Measurements from ENCODE around the gene ICOSLG. TPM values are rescaled to one million over a fixed set of nuclear protein-coding genes. Genes with fewer than 3 reads are reported as not detected.
"Not testable (repeated sequence)": the region's sequence is repeated elsewhere in the genome, so short reads cannot be mapped to it uniquely, and the experiment has no call there.

ICOSLG gene
- polyA plus RNA-seq, 1 experiment = 1.3 TPM

GRCh38 chr21:44202590-44203299 is 38.0 kb downstream of the ICOSLG start:
- CTCF ChIA-PET; H3K27me3 ChIP-seq (ENCODE audit: control insufficient read depth, insufficient read depth, low read length); H3K36me3 ChIP-seq (ENCODE audit: control insufficient read depth, insufficient read depth, low read length); H3K4me3 ChIP-seq (ENCODE audit: low read depth, low read length); DNase-seq (ENCODE audit: low read depth); POLR2A ChIA-PET: not testable (repeated sequence)

DNA sequence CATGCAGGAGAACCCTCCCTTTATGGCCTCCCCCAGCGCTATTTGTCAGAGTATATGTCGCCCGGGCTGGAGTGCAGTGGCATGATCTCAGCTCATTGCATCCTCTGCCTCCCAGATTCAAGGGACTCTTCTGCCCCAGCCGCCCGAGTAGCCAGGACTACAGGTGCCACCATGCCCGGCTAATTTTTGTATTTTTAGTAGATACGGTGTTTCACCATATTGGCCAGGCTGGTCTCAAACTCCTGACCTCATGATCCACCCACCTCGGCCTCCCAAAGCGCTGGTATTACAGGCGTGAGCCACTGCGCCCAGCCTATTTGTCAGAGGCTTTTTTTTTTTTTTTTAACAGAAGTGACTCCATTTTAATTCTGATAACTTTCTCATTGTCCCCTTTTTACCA is 40.7 kb downstream of the ICOSLG start:
- H3K4me3 ChIP-seq (ENCODE audit: low read depth, low read length); H3K27me3 ChIP-seq (ENCODE audit: control insufficient read depth, insufficient read depth, low read length); H3K36me3 ChIP-seq (ENCODE audit: control insufficient read depth, insufficient read depth, low read length); DNase-seq (ENCODE audit: low read depth); POLR2A ChIA-PET: not testable (repeated sequence)
- CTCF ChIA-PET = interaction anchor here (0.7 kb wide), 1 partner anchor 760 kb away, joined by 3 read pairs; no protein-coding TSS in a partner anchor

GRCh38 chr21:44199448-44199847 is 41.3 kb downstream of the ICOSLG start:
- POLR2A ChIA-PET = no interaction called here
- Histone ChIP-seq H3K4me3 (ENCODE audit: low read depth, low read length) (no peak overlapping the region), H3K36me3 (ENCODE audit: control insufficient read depth, insufficient read depth, low read length) (no peaks in the 10 kb centered on the region), H3K27me3 (ENCODE audit: control insufficient read depth, insufficient read depth, low read length) (no peaks in the 10 kb centered on the region)
- TF ChIP-seq, protein P1, sequence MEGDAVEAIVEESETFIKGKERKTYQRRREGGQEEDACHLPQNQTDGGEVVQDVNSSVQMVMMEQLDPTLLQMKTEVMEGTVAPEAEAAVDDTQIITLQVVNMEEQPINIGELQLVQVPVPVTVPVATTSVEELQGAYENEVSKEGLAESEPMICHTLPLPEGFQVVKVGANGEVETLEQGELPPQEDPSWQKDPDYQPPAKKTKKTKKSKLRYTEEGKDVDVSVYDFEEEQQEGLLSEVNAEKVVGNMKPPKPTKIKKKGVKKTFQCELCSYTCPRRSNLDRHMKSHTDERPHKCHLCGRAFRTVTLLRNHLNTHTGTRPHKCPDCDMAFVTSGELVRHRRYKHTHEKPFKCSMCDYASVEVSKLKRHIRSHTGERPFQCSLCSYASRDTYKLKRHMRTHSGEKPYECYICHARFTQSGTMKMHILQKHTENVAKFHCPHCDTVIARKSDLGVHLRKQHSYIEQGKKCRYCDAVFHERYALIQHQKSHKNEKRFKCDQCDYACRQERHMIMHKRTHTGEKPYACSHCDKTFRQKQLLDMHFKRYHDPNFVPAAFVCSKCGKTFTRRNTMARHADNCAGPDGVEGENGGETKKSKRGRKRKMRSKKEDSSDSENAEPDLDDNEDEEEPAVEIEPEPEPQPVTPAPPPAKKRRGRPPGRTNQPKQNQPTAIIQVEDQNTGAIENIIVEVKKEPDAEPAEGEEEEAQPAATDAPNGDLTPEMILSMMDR (IDR thresholded peaks at IDR 0.05; ENCODE audit: insufficient read depth, low read depth, low read length) = no peak
- CTCF ChIA-PET = interaction anchor here (0.7 kb wide), 1 partner anchor 761 kb away, joined by 3 read pairs; no protein-coding TSS in a partner anchor
- no peak for DNase-seq (ENCODE audit: low read depth)

GRCh38 chr21:44197156-44197516 is 43.6 kb downstream of the ICOSLG start:
- H3K4me3 ChIP-seq (ENCODE audit: low read depth, low read length); H3K27me3 ChIP-seq (ENCODE audit: control insufficient read depth, insufficient read depth, low read length); H3K36me3 ChIP-seq (ENCODE audit: control insufficient read depth, insufficient read depth, low read length); CTCF ChIA-PET; DNase-seq (ENCODE audit: low read depth); POLR2A ChIA-PET: not testable (repeated sequence)

DNA sequence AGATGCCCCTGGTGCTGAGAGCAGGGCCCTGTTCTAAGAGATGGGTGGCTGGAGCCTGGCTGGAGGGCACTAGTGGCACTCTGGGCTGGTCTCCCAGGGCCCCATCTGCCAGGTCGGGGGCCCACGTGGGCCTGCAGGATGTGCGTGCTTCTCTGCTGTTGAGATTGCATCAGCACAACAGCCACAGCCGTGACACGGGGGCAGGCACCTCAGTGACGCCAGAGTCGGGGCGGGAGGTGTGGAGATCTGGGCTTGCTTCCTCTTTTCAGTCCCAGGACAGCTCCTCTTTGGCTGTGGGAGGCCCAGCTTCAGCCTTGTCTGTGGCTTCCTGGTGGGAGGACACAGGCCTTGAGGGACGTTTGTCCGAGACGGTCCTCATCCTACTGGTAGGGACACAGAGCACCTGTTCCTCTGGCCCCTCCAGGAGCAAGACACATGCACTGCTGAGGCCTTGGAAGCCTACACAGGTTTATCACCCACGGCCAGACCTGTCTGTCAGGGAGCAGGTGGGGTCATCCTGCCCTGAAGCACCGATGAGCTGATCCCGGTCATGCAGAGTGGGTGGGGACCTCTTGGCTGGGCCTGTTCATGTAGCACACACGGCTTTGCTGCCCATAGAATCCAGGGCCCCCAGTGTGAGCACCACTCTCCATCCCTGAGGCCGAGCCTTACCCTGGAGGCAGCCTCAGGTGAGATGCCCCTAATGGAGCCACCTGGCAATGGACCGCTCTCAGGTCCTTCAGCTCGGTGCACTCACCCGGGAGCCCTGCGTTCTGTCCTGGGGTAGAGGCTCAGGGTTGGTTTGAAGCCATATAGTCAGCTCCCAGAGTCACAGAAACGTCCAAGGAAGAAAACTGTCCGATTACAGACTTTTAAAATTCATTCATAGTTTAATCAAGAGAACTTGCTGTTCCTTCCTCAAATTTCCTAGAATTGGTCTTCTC is 44.3 kb downstream of the ICOSLG start:
- H3K4me3 ChIP-seq (ENCODE audit: low read depth, low read length); POLR2A ChIA-PET; H3K36me3 ChIP-seq (ENCODE audit: control insufficient read depth, insufficient read depth, low read length); DNase-seq (ENCODE audit: low read depth); H3K27me3 ChIP-seq (ENCODE audit: control insufficient read depth, insufficient read depth, low read length); CTCF ChIA-PET: not testable (repeated sequence)

- POLR2A ChIA-PET; H3K36me3 ChIP-seq (ENCODE audit: control insufficient read depth, insufficient read depth, low read length); CTCF ChIA-PET; DNase-seq (ENCODE audit: low read depth); H3K4me3 ChIP-seq (ENCODE audit: low read depth, low read length); H3K27me3 ChIP-seq (ENCODE audit: control insufficient read depth, insufficient read depth, low read length): not testable (repeated sequence)
Measured at GRCh38 chr21:44194888-44195287, 45.9 kb downstream of the ICOSLG start.

- H3K36me3 ChIP-seq (ENCODE audit: control insufficient read depth, insufficient read depth, low read length); H3K4me3 ChIP-seq (ENCODE audit: low read depth, low read length); H3K27me3 ChIP-seq (ENCODE audit: control insufficient read depth, insufficient read depth, low read length); POLR2A ChIA-PET; DNase-seq (ENCODE audit: low read depth); CTCF ChIA-PET: not testable (repeated sequence)
Measured at GRCh38 chr21:44194451-44194850, 46.3 kb downstream of the ICOSLG start.

- H3K27me3 ChIP-seq (ENCODE audit: control insufficient read depth, insufficient read depth, low read length); CTCF ChIA-PET; POLR2A ChIA-PET; H3K36me3 ChIP-seq (ENCODE audit: control insufficient read depth, insufficient read depth, low read length); DNase-seq (ENCODE audit: low read depth); H3K4me3 ChIP-seq (ENCODE audit: low read depth, low read length): not testable (repeated sequence)
Measured at GRCh38 chr21:44193108-44193507, 47.6 kb downstream of the ICOSLG start.

GRCh38 chr21:44190349-44191271 is 50.1 kb downstream of the ICOSLG start:
- CTCF ChIA-PET; H3K4me3 ChIP-seq (ENCODE audit: low read depth, low read length); H3K27me3 ChIP-seq (ENCODE audit: control insufficient read depth, insufficient read depth, low read length); H3K36me3 ChIP-seq (ENCODE audit: control insufficient read depth, insufficient read depth, low read length); POLR2A ChIA-PET; DNase-seq (ENCODE audit: low read depth): not testable (repeated sequence)

DNA sequence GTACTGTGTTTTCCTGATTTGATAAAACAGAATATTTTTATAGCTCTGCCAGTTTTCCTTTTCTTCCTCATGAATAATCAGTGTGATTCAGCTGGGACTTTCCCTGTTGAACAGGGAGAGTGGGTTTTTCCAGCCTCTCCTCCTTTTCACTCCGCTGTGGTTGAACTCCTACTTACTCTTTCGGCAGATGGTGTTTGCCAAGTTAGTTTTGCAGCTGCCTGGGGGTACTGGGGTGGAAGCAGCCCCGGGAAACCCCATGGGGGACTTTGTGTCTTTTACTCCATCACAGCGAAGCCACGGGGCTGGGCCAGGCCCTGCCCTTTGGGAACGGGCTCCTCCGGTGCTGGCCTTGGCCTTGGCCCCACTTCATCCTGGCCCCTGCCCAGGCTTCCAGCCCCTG is 55.9 kb downstream of the ICOSLG start:
- CTCF ChIA-PET; H3K4me3 ChIP-seq (ENCODE audit: low read depth, low read length); H3K27me3 ChIP-seq (ENCODE audit: control insufficient read depth, insufficient read depth, low read length); DNase-seq (ENCODE audit: low read depth); POLR2A ChIA-PET; H3K36me3 ChIP-seq (ENCODE audit: control insufficient read depth, insufficient read depth, low read length): not testable (repeated sequence)

- H3K27me3 ChIP-seq (ENCODE audit: control insufficient read depth, insufficient read depth, low read length); DNase-seq (ENCODE audit: low read depth); H3K36me3 ChIP-seq (ENCODE audit: control insufficient read depth, insufficient read depth, low read length); CTCF ChIA-PET; POLR2A ChIA-PET; H3K4me3 ChIP-seq (ENCODE audit: low read depth, low read length): not testable (repeated sequence)
Measured at GRCh38 chr21:44182202-44182601, 58.5 kb downstream of the ICOSLG start.

Data from BJ (cell line).